ENCODE measurements around the gene ABLIM2. TPM values are rescaled to one million over a fixed set of nuclear protein-coding genes. Genes with fewer than 3 reads are reported as not detected.

ABLIM2 gene
- total and polyA plus RNA-seq, 2 of the 8 experiments (the other 6 are each of a cell fraction or from before 2014, with no cell fraction given) = 2.8 to 3.0 TPM

- TF ChIP-seq MAFK (IDR thresholded peaks at IDR 0.05; ENCODE audit: low read depth, low read length) (no peak), POLR2A (IDR thresholded peaks at IDR 0.05; ENCODE audit: control extremely low read depth in 1 of 2, low read depth in 2 of 2, low read length in 2 of 2) (peak in 1 of 2 experiments; percentile 61; a peak in 2 of 3 replicates), RNF2 (IDR thresholded peaks at IDR 0.05; ENCODE audit: borderline replicate concordance, low read depth, low read length, missing control alignments, poor library complexity, severe bottlenecking) (no peak), EP300 (IDR thresholded peaks at IDR 0.05; ENCODE audit: borderline replicate concordance in 1 of 2, low read depth in 2 of 2, low read length in 2 of 2) (peak in 1 of 2 experiments; percentile 98; a peak in 1 of 3 replicates), ATF3 (IDR thresholded peaks at IDR 0.05; ENCODE audit: insufficient read depth, low read depth, low read length) (peak; percentile 29; the same call in 1 of the 2 replicates), TCF12 (IDR thresholded peaks at IDR 0.05; ENCODE audit: low read depth, low read length) (peak; percentile 89), SP1 (IDR thresholded peaks at IDR 0.05; ENCODE audit: low read depth, low read length) (peak; percentile 91), RXRA (IDR thresholded peaks at IDR 0.05; ENCODE audit: insufficient read depth, low read depth, low read length) (no peak), POLR2AphosphoS5 (IDR thresholded peaks at IDR 0.05; ENCODE audit: low read depth, low read length) (no peak; the same call in 1 of the 2 replicates), CEBPB (IDR thresholded peaks at IDR 0.05; ENCODE audit: low read depth, low read length) (peak; percentile 42; the same call in 1 of the 2 replicates), TBP (IDR thresholded peaks at IDR 0.05; ENCODE audit: low read depth, low read length) (0 out of 2 replicates have a peak, but pooled peaks have one; percentile 9), SRF (IDR thresholded peaks at IDR 0.05; ENCODE audit: low read depth, low read length) (0 out of 2 replicates have a peak, but pooled peaks have one; percentile 1), RBBP5 (IDR thresholded peaks at IDR 0.05; ENCODE audit: borderline replicate concordance, low read depth, low read length) (0 out of 2 replicates have a peak, but pooled peaks have one; percentile 41), RAD21 (IDR thresholded peaks at IDR 0.05 in 1 of 2, conservative IDR thresholded peaks at IDR 0.05 in 1 of 2; ENCODE audit: low read depth in 2 of 2, low read length in 2 of 2) (peak; percentile 57 to 72), ZNF274 (IDR thresholded peaks at IDR 0.05; ENCODE audit: borderline replicate concordance, extremely low read depth, low read length) (no peak), PHF8 (conservative IDR thresholded peaks at IDR 0.05; ENCODE audit: low read depth, low read length) (no peak), JUND (IDR thresholded peaks at IDR 0.05; ENCODE audit: low read length) (peak; percentile 93), TAF1 (IDR thresholded peaks at IDR 0.05; ENCODE audit: low read depth, low read length) (peak; percentile 49; the same call in 1 of the 2 replicates), POU5F1 (IDR thresholded peaks at IDR 0.05; ENCODE audit: low read depth, low read length) (peak; percentile 65; the same call in 1 of the 2 replicates), ASH2L (IDR thresholded peaks at IDR 0.05; ENCODE audit: low read length) (peak; percentile 56), CREB1 (IDR thresholded peaks at IDR 0.05) (peak; percentile 26; the same call in 1 of the 2 replicates), EZH2 (IDR thresholded peaks at IDR 0.05; ENCODE audit: low read depth, low read length, severe bottlenecking) (no peak), BCL11A (IDR thresholded peaks at IDR 0.05; ENCODE audit: low read depth in 2 of 2, low read length in 2 of 2) (peak in 1 of 2 experiments; percentile 26)
Observed at GRCh38 chr4:8110071-8110986, 48.3 kb downstream of the ABLIM2 start (continued).

Data from H1 (cell line).